Calu3 (cell line): Measurements from ENCODE around the gene HMOX1. TPM values are rescaled to one million over a fixed set of nuclear protein-coding genes. Genes with fewer than 3 reads are reported as not detected.

Source experiments
- BruUV-seq: library from RNA; stranded (reverse); fragments of 400-500 nt; replicated peaks from 2 replicates; lab custom pipeline; 2021; lab: Mats Ljungman, UMichigan
- CTCF ChIA-PET: fragments of 300-600 bp; sonication (Branson Sonifier 250); formaldehyde crosslinking; loops from one replicate; lab custom pipeline; 2022; ENCODE audit warnings: antibody characterized with exemption; lab: Charles Lee
- DNase-seq: peaks from one replicate; pipeline ENCODE4 v3.0.0; 2022
- H3K27ac Mint-ChIP-seq: one replicate; pipeline ENCODE4 v1.8.0; 2022; ENCODE audit warnings: mixed read lengths; ENCODE audit not compliant: unreplicated experiment
- H3K27me3 Mint-ChIP-seq: one replicate; pipeline ENCODE4 v1.8.0; 2022; ENCODE audit warnings: mixed read lengths; ENCODE audit not compliant: unreplicated experiment
- H3K36me3 Mint-ChIP-seq: one replicate; pipeline ENCODE4 v1.8.0; 2022; ENCODE audit warnings: mild to moderate bottlenecking, moderate library complexity, mixed read lengths; ENCODE audit not compliant: insufficient read depth, unreplicated experiment
- H3K4me1 Mint-ChIP-seq: one replicate; pipeline ENCODE4 v1.8.0; 2022; ENCODE audit warnings: mild to moderate bottlenecking, low read depth, mixed read lengths; ENCODE audit not compliant: unreplicated experiment
- H3K4me3 Mint-ChIP-seq: one replicate; pipeline ENCODE4 v1.8.0; 2022; ENCODE audit warnings: mild to moderate bottlenecking, low read depth, moderate library complexity, mixed read lengths; ENCODE audit not compliant: unreplicated experiment
- H3K9me3 Mint-ChIP-seq: one replicate; pipeline ENCODE4 v1.8.0; 2022; ENCODE audit warnings: low read depth, mixed read lengths; ENCODE audit not compliant: unreplicated experiment
- CTCF ChIP-seq: fragments of 200-600 bp; IDR thresholded peaks from one replicate; pipeline ENCODE4 v1.8.0; 2022; ENCODE audit warnings: antibody characterized with exemption; ENCODE audit not compliant: unreplicated experiment
- intact Hi-C: fragments of 100-400 bp; cut with micrococcal nuclease; formaldehyde crosslinking; loops from one replicate; pipeline ENCODE4 v1.10.0; 2022; ENCODE audit not compliant: unreplicated experiment
- microRNA-seq: library from miRNA; unstranded; fragments of <30 nt; microRNA quantifications from one replicate; pipeline ENCODE4 v1.2.0, GENCODE V29; 2022
- total RNA-seq: library from RNA; stranded (reverse); gene quantifications from 2 replicates; pipeline ENCODE4 v1.2.3, GENCODE V29; 2022

The HMOX1 gene
- total RNA-seq, 1 experiment from 2014 or later = 0.85 TPM

- Mint-ChIP-seq H3K4me1 (no peaks in the 10 kb centered on the region), H3K27me3 (no peaks in the 10 kb centered on the region), H3K36me3 (no peaks in the 10 kb centered on the region), H3K9me3 (peaks cover 7% of the 10 kb centered on the region), H3K4me3 (no peak overlapping the region), H3K27ac (no peak overlapping the region)
- no peak for DNase-seq
- CTCF ChIA-PET = interaction anchor here (0.7 kb wide), 1 partner anchor 58 kb away, joined by 6 read pairs; no protein-coding TSS in a partner anchor
- intact Hi-C loops = no loop called here
- BruUV-seq = no TSS peak
- no peak for TF ChIP-seq CTCF
Measured at GRCh38 chr22:35440129-35440528, 59.2 kb downstream of the HMOX1 start.

GRCh38 chr22:35441489-35442100 is 60.7 kb downstream of the HMOX1 start:
- no peak for DNase-seq
- Mint-ChIP-seq H3K4me3 (no peak overlapping the region), H3K36me3 (no peaks in the 10 kb centered on the region), H3K27ac (no peak overlapping the region), H3K9me3 (peaks cover 7% of the 10 kb centered on the region), H3K4me1 (no peaks in the 10 kb centered on the region), H3K27me3 (no peaks in the 10 kb centered on the region)
- BruUV-seq = no TSS peak
- CTCF ChIA-PET = no interaction called here
- TF ChIP-seq CTCF = no peak
- intact Hi-C loops = no loop called here

- no TSS peak for BruUV-seq
- no peak for TF ChIP-seq CTCF
- H3K4me3 Mint-ChIP-seq = no peak overlapping the region
- H3K36me3 Mint-ChIP-seq = no peaks in the 10 kb centered on the region
- DNase-seq = no peak
- H3K9me3 Mint-ChIP-seq = peaks cover 7% of the 10 kb centered on the region
- intact Hi-C loops = no loop called here
- H3K27me3 Mint-ChIP-seq = no peaks in the 10 kb centered on the region
- no peaks in the 10 kb centered on the region for H3K4me1 Mint-ChIP-seq
- CTCF ChIA-PET = no interaction called here
- no peak overlapping the region for H3K27ac Mint-ChIP-seq
Measured at GRCh38 chr22:35442471-35442870, 61.6 kb downstream of the HMOX1 start.

GRCh38 chr22:35443338-35443737 is 62.4 kb downstream of the HMOX1 start:
- TF ChIP-seq CTCF = no peak
- no peaks in the 10 kb centered on the region for H3K27me3 Mint-ChIP-seq
- no TSS peak for BruUV-seq
- CTCF ChIA-PET = no interaction called here
- H3K9me3 Mint-ChIP-seq = peaks cover 7% of the 10 kb centered on the region
- intact Hi-C loops = no loop called here
- H3K36me3 Mint-ChIP-seq = no peaks in the 10 kb centered on the region
- DNase-seq = no peak
- no peaks in the 10 kb centered on the region for H3K4me1 Mint-ChIP-seq
- no peak overlapping the region for H3K4me3 Mint-ChIP-seq
- H3K27ac Mint-ChIP-seq = no peak overlapping the region

Small RNA genes lying within 50 kb of the gene (microRNA-seq; reads per million reads assigned to microRNA genes)
- gene MIR3909 (3.5 reads per million, percentile 4 among the genes with 10 or more reads in this experiment), gene MIR6069 (not detected)

Other genes starting within 250 kb of the HMOX1 start
- 37.5 and 42.7 TPM in 2 replicates for gene HMGXB4, start 123.6 kb upstream of the HMOX1 start, total RNA-seq
- 49.1 and 50.0 TPM in 2 replicates for gene TOM1, start 81.2 kb upstream of the HMOX1 start, total RNA-seq
- gene MCM5, start 19.0 kb downstream of the HMOX1 start, total RNA-seq = 88.4 and 93.0 TPM in 2 replicates
- 0.10 and 0.14 TPM in 2 replicates for gene RASD2, start 159.7 kb downstream of the HMOX1 start, total RNA-seq
- gene MB, start 236.2 kb downstream of the HMOX1 start, total RNA-seq = 0.37 TPM in 1 of 2 replicates, not detected in the other